Measurements from ENCODE around the gene SDK1. TPM values are rescaled to one million over a fixed set of nuclear protein-coding genes. Genes with fewer than 3 reads are reported as not detected.

SDK1 gene
- total RNA-seq, 4 donors from 2014 or later: under 0.01 to 16.2 (median 7.2) TPM

- no peak overlapping the region for H3K4me3 ChIP-seq
- no peaks in the 10 kb centered on the region for H3K36me3 ChIP-seq
- DNase-seq: no peak
- TF ChIP-seq CTCF (IDR thresholded peaks at IDR 0.05): no peak
- TF ChIP-seq POLR2A (IDR thresholded peaks at IDR 0.05): no peak
- no peaks in the 10 kb centered on the region for H3K4me1 ChIP-seq
- intact Hi-C loops (cut with DNase I; ENCODE audit: low total_unique reads): no loop called here
- no peak overlapping the region for H3K27ac ChIP-seq
- H3K27me3 ChIP-seq: no peaks in the 10 kb centered on the region
- H3K9me3 ChIP-seq: no peaks in the 10 kb centered on the region
These were observed 287.3 kb downstream of the SDK1 start for GRCh38 chr7:3588341-3588740.

- Histone ChIP-seq H3K9me3 (no peaks in the 10 kb centered on the region), H3K27ac (no peak overlapping the region), H3K27me3 (no peaks in the 10 kb centered on the region), H3K4me3 (no peak overlapping the region), H3K4me1 (no peaks in the 10 kb centered on the region), H3K36me3 (no peaks in the 10 kb centered on the region)
- TF ChIP-seq CTCF (IDR thresholded peaks at IDR 0.05): no peak
- TF ChIP-seq POLR2A (IDR thresholded peaks at IDR 0.05): no peak
- no peak for DNase-seq
- intact Hi-C loops (cut with DNase I; ENCODE audit: low total_unique reads): no loop called here
These were observed 288.7 kb downstream of the SDK1 start for GRCh38 chr7:3589752-3590151.

GRCh38 chr7:3591219-3591618 is 290.2 kb downstream of the SDK1 start:
- Histone ChIP-seq H3K36me3 (no peaks in the 10 kb centered on the region), H3K27ac (no peak overlapping the region), H3K4me3 (no peak overlapping the region), H3K9me3 (no peaks in the 10 kb centered on the region), H3K4me1 (no peaks in the 10 kb centered on the region), H3K27me3 (no peaks in the 10 kb centered on the region)
- no peak for DNase-seq
- TF ChIP-seq CTCF (IDR thresholded peaks at IDR 0.05) (no peak), POLR2A (IDR thresholded peaks at IDR 0.05) (no peak)
- intact Hi-C loops (cut with DNase I; ENCODE audit: low total_unique reads): no loop called here

- H3K27me3 ChIP-seq: no peaks in the 10 kb centered on the region
- H3K27ac ChIP-seq: no peak overlapping the region
- intact Hi-C loops (cut with DNase I; ENCODE audit: low total_unique reads): no loop called here
- TF ChIP-seq CTCF (IDR thresholded peaks at IDR 0.05) (no peak), POLR2A (IDR thresholded peaks at IDR 0.05) (no peak)
- no peaks in the 10 kb centered on the region for H3K36me3 ChIP-seq
- DNase-seq: no peak
- no peaks in the 10 kb centered on the region for H3K9me3 ChIP-seq
- no peaks in the 10 kb centered on the region for H3K4me1 ChIP-seq
- no peak overlapping the region for H3K4me3 ChIP-seq
These were observed 290.9 kb downstream of the SDK1 start for GRCh38 chr7:3591944-3592343.

GRCh38 chr7:3592401-3593134 is 291.5 kb downstream of the SDK1 start:
- Histone ChIP-seq H3K36me3 (no peaks in the 10 kb centered on the region), H3K4me3 (no peak overlapping the region), H3K27ac (no peak overlapping the region), H3K9me3 (no peaks in the 10 kb centered on the region), H3K4me1 (no peaks in the 10 kb centered on the region), H3K27me3 (no peaks in the 10 kb centered on the region)
- no peak for TF ChIP-seq CTCF (IDR thresholded peaks at IDR 0.05)
- no peak for TF ChIP-seq POLR2A (IDR thresholded peaks at IDR 0.05)
- DNase-seq: no peak
- intact Hi-C loops (cut with DNase I; ENCODE audit: low total_unique reads): no loop called here

All from uterus (tissue), 4 donors.